HEK293 (cell line): ENCODE results near the gene EMSY.
A peak's percentile ranks its signal among the peaks of the same experiment; 100 is the strongest.

Source experiments
- CTCF ChIA-PET: fragments of 350-600 bp; formaldehyde crosslinking; extraction: SDS; loops from one replicate; lab custom pipeline; 2021; ENCODE audit warnings: antibody characterized with exemption; lab: Yijun Ruan, JAX
- POLR2A ChIA-PET: fragments of 300-600 bp; formaldehyde crosslinking; extraction: SDS; loops from one replicate; lab custom pipeline; 2020; ENCODE audit warnings: antibody characterized with exemption, inconsistent platforms; lab: Yijun Ruan, JAX
- H3K27ac ChIP-seq: fragments of 200-500 bp; sonication (Bioruptor generic); 2 replicates; pipeline ENCODE4 v1.5.1; 2014; ENCODE audit warnings: low read depth, low read length, control low read depth, inconsistent platforms; ENCODE audit errors: extremely low read depth
- H3K36me3 ChIP-seq, 2 experiments: fragments of 200-500 bp in 1 of 2; sonication (Bioruptor generic) in 1 of 2; 1 replicate in 1 of 2; 2 replicates in 1 of 2; pipeline ENCODE4 v1.5.1; 2014 to 2017; ENCODE audit warnings: inconsistent platforms in 2 of 2, low read length in 2 of 2; ENCODE audit not compliant: control insufficient read depth in 2 of 2, insufficient read depth in 1 of 2
- H3K4me1 ChIP-seq: fragments of 200-500 bp; sonication (Bioruptor generic); 2 replicates; pipeline ENCODE4 v1.5.1; 2014; ENCODE audit warnings: mild to moderate bottlenecking, low read length, inconsistent platforms; ENCODE audit not compliant: control insufficient read depth, insufficient read depth
- H3K4me3 ChIP-seq: 2 replicates; pipeline ENCODE4 v1.5.1; 2011; ENCODE audit warnings: low read depth, mild to moderate bottlenecking, control low read depth, low read length, moderate library complexity
- H3K9me3 ChIP-seq: fragments of 200-500 bp; sonication (Bioruptor generic); 2 replicates; pipeline ENCODE4 v1.5.1; 2014; ENCODE audit warnings: low read depth, low read length, inconsistent platforms; ENCODE audit not compliant: control insufficient read depth, insufficient read depth
- BCL11A ChIP-seq: fragments of 450-650 bp; formaldehyde crosslinking; IDR thresholded peaks from 2 replicates; pipeline ENCODE4 v1.5.1; 2016; ENCODE audit warnings: low read depth, missing biosample characterization, missing genetic modification characterization
- OSR2 ChIP-seq: fragments of 450-650 bp; formaldehyde crosslinking; IDR thresholded peaks from 2 replicates; pipeline ENCODE4 v1.5.1; 2016; ENCODE audit warnings: missing biosample characterization, missing genetic modification characterization
- REST ChIP-seq: fragments of 450-650 bp; formaldehyde crosslinking; IDR thresholded peaks from 2 replicates; pipeline ENCODE4 v1.5.1; 2016; ENCODE audit warnings: missing biosample characterization, missing genetic modification characterization
- SCRT1 ChIP-seq: fragments of 450-650 bp; formaldehyde crosslinking; IDR thresholded peaks from 2 replicates; pipeline ENCODE4 v1.5.1; 2016; ENCODE audit warnings: missing biosample characterization, missing genetic modification characterization, borderline replicate concordance
- SCRT2 ChIP-seq: fragments of 450-650 bp; formaldehyde crosslinking; IDR thresholded peaks from 2 replicates; pipeline ENCODE4 v1.5.1; 2016; ENCODE audit warnings: missing biosample characterization, missing genetic modification characterization
- SETDB1 ChIP-seq: IDR thresholded peaks from one replicate; pipeline ENCODE4 v1.6.1; 2017; ENCODE audit warnings: mild to moderate bottlenecking, low read length, moderate library complexity, mixed read lengths; ENCODE audit not compliant: insufficient read length
- ZBTB8A ChIP-seq: fragments of 450-650 bp; formaldehyde crosslinking; IDR thresholded peaks from 2 replicates; pipeline ENCODE4 v1.5.1; 2016; ENCODE audit warnings: missing biosample characterization, missing genetic modification characterization
- ZFP69B ChIP-seq: fragments of 450-650 bp; formaldehyde crosslinking; IDR thresholded peaks from 2 replicates; pipeline ENCODE4 v1.5.1; 2016; ENCODE audit warnings: missing biosample characterization, missing genetic modification characterization
- ZNF133 ChIP-seq: fragments of 450-650 bp; formaldehyde crosslinking; IDR thresholded peaks from 2 replicates; pipeline ENCODE4 v1.5.1; 2016; ENCODE audit warnings: missing biosample characterization, missing genetic modification characterization
- ZNF146 ChIP-seq: fragments of 450-650 bp; formaldehyde crosslinking; IDR thresholded peaks from 2 replicates; pipeline ENCODE4 v1.5.1; 2016; ENCODE audit warnings: missing biosample characterization, missing genetic modification characterization
- ZNF157 ChIP-seq: fragments of 450-650 bp; formaldehyde crosslinking; IDR thresholded peaks from 2 replicates; pipeline ENCODE4 v1.5.1; 2016; ENCODE audit warnings: missing biosample characterization, missing genetic modification characterization
- ZNF169 ChIP-seq: fragments of 450-650 bp; formaldehyde crosslinking; IDR thresholded peaks from 2 replicates; pipeline ENCODE4 v1.5.1; 2016; ENCODE audit warnings: missing biosample characterization, missing genetic modification characterization
- ZNF174 ChIP-seq: fragments of 450-650 bp; formaldehyde crosslinking; IDR thresholded peaks from 2 replicates; pipeline ENCODE4 v1.5.0; 2017; ENCODE audit warnings: missing biosample characterization, mild to moderate bottlenecking, missing genetic modification characterization
- ZNF184 ChIP-seq: fragments of 450-650 bp; IDR thresholded peaks from 2 replicates; pipeline ENCODE4 v1.5.1; 2018; ENCODE audit warnings: missing biosample characterization, mild to moderate bottlenecking, missing genetic modification characterization
- ZNF19 ChIP-seq: fragments of 450-650 bp; formaldehyde crosslinking; IDR thresholded peaks from 2 replicates; pipeline ENCODE4; 2016; ENCODE audit warnings: missing biosample characterization, missing genetic modification characterization, low read depth
- ZNF23 ChIP-seq: fragments of 450-650 bp; formaldehyde crosslinking; IDR thresholded peaks from 2 replicates; pipeline ENCODE4 v1.5.1; 2016; ENCODE audit warnings: missing biosample characterization, missing genetic modification characterization, borderline replicate concordance
- ZNF350 ChIP-seq: fragments of 450-650 bp; formaldehyde crosslinking; IDR thresholded peaks from 2 replicates; pipeline ENCODE4 v1.5.0; 2017; ENCODE audit warnings: missing biosample characterization, mild to moderate bottlenecking, missing genetic modification characterization
- ZNF501 ChIP-seq: fragments of 450-650 bp; formaldehyde crosslinking; IDR thresholded peaks from 2 replicates; pipeline ENCODE4 v1.5.1; 2016; ENCODE audit warnings: missing biosample characterization, missing genetic modification characterization
- ZNF514 ChIP-seq: fragments of 450-650 bp; formaldehyde crosslinking; IDR thresholded peaks from 2 replicates; pipeline ENCODE4 v1.5.1; 2016; ENCODE audit warnings: missing biosample characterization, missing genetic modification characterization
- ZNF558 ChIP-seq: fragments of 450-650 bp; formaldehyde crosslinking; IDR thresholded peaks from 2 replicates; pipeline ENCODE4 v1.5.1; 2016; ENCODE audit warnings: missing biosample characterization, missing genetic modification characterization
- ZNF664 ChIP-seq: fragments of 450-650 bp; formaldehyde crosslinking; IDR thresholded peaks from 2 replicates; pipeline ENCODE4 v1.5.1; 2016; ENCODE audit warnings: missing biosample characterization, missing genetic modification characterization
- ZNF701 ChIP-seq: fragments of 450-650 bp; formaldehyde crosslinking; IDR thresholded peaks from 2 replicates; pipeline ENCODE4 v1.5.1; 2016; ENCODE audit warnings: missing biosample characterization, missing genetic modification characterization
- ZNF792 ChIP-seq: fragments of 450-650 bp; formaldehyde crosslinking; IDR thresholded peaks from 2 replicates; pipeline ENCODE4 v1.5.1; 2016; ENCODE audit warnings: missing biosample characterization, missing genetic modification characterization
- TF ChIP-seq, protein P1 (sequence below): fragments of 450-650 bp; formaldehyde crosslinking; IDR thresholded peaks from 2 replicates; pipeline ENCODE4 v1.5.1; 2016; ENCODE audit warnings: missing biosample characterization, missing genetic modification characterization
- TF ChIP-seq, protein P2 (sequence below): fragments of 450-650 bp; formaldehyde crosslinking; IDR thresholded peaks from 2 replicates; pipeline ENCODE4 v1.5.1; 2016; ENCODE audit warnings: missing biosample characterization, missing genetic modification characterization

EMSY gene

GRCh38 chr11:76495019-76495418 lies 50.2 kb downstream of the EMSY start:
- no peak overlapping the region for H3K27ac ChIP-seq
- no peak for TF ChIP-seq ZNF558 (tag by site-specific recombination)
- no peak for TF ChIP-seq ZNF664 (tag by site-specific recombination)
- no peak for TF ChIP-seq ZNF23 (tag by site-specific recombination)
- TF ChIP-seq, protein P1, sequence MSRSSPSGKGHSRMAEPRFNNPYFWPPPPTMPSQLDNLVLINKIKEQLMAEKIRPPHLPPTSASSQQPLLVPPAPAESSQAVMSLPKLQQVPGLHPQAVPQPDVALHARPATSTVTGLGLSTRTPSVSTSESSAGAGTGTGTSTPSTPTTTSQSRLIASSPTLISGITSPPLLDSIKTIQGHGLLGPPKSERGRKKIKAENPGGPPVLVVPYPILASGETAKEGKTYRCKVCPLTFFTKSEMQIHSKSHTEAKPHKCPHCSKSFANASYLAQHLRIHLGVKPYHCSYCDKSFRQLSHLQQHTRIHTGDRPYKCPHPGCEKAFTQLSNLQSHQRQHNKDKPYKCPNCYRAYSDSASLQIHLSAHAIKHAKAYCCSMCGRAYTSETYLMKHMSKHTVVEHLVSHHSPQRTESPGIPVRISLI: no peak
- TF ChIP-seq, protein P2, sequence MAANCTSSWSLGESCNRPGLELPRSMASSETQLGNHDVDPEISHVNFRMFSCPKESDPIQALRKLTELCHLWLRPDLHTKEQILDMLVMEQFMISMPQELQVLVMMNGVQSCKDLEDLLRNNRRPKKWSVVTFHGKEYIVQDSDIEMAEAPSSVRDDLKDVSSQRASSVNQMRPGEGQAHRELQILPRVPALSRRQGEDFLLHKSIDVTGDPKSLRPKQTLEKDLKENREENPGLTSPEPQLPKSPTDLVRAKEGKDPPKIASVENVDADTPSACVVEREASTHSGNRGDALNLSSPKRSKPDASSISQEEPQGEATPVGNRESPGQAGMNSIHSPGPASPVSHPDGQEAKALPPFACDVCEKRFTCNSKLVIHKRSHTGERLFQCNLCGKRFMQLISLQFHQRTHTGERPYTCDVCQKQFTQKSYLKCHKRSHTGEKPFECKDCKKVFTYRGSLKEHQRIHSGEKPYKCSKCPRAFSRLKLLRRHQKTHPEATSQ (tag by site-specific recombination): no peak
- TF ChIP-seq BCL11A (tag by site-specific recombination): no peak
- TF ChIP-seq SCRT2: no peak
- TF ChIP-seq ZNF19 (tag by site-specific recombination): no peak
- no peak for TF ChIP-seq ZNF174 (tag by site-specific recombination)
- no peak for TF ChIP-seq ZBTB8A (tag by site-specific recombination)
- peaks cover 0 to 27% of the 10 kb centered on the region in 2 experiments; a peak in 2 of 3 replicates for H3K36me3 ChIP-seq
- no peak overlapping the region for H3K4me3 ChIP-seq
- no peaks in the 10 kb centered on the region for H3K4me1 ChIP-seq
- no peaks in the 10 kb centered on the region for H3K9me3 ChIP-seq
- ChIA-PET POLR2A (no interaction called here), CTCF (no interaction called here)

DNA sequence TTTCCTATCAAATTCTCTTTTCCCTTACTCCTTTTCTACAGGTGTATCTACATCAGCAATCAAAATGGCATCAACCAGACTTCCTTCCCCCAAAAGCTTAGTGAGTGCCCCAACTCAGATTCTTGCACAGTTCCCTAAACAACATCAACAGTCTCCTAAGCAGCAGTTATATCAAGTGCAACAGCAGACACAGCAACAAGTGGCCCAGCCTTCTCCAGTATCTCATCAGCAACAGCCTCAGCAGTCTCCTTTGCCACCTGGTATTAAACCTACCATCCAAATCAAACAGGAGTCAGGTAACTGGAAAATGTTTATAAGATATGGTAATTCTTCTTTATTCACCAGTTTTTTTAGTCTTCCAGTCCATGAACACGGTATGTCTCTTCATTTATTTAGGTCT lies 51.4 kb downstream of the EMSY start:
- Histone ChIP-seq H3K4me1 (no peaks in the 10 kb centered on the region), H3K9me3 (no peaks in the 10 kb centered on the region)

DNA sequence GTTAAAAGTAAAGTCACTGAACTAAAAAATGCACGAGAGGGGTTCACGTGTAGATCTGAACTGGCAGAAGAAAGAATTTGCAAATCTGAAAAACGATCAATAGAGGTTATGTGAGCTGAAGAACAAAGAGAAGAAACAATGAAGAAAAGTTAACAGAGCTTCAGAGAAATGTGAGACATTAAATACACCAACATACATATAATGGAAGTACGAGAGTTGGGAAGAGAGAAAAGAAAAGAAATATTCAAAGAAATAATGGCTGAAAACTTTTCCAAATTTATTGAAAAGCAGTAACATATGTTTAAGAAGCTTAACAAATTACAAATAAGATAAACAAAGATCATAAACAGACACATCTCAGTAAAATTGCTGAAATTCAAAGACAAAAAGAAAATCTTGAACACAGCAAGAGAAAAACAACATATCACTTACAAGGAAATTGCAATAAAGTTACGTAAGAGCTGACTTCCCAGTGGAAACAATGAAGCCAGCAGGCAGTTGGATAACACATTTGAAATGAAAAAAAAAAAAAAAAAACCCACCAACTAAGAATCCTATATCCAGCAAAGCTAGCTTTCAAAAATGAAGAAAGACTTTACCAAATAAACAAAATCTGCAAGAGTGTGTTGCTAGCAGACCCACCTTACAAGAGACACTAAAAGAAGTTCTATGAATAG lies 56.8 kb downstream of the EMSY start:
- ChIA-PET CTCF (no interaction called here), POLR2A (no interaction called here)
- H3K4me3 ChIP-seq: no peak overlapping the region
- H3K36me3 ChIP-seq: peaks cover 0 to 13% of the 10 kb centered on the region in 2 experiments
- TF ChIP-seq SETDB1 (peak; percentile 84), ZNF146 (no peak), ZFP69B (no peak), ZNF133 (tag by site-specific recombination) (peak; percentile 60)
- no peak overlapping the region for H3K27ac ChIP-seq
- no peaks in the 10 kb centered on the region for H3K4me1 ChIP-seq
- no peaks in the 10 kb centered on the region for H3K9me3 ChIP-seq

More for the DNA sequence above, 51.4 kb downstream of the EMSY start:
- ChIA-PET POLR2A (no interaction called here), CTCF (interaction anchor here (0.7 kb wide), 1 partner anchor 184 kb away, joined by 3 read pairs; no protein-coding TSS in a partner anchor)
- Histone ChIP-seq H3K27ac (no peak overlapping the region), H3K36me3 (peaks cover 0 to 34% of the 10 kb centered on the region in 2 experiments), H3K4me3 (no peak overlapping the region)
- peak; percentile 91 for TF ChIP-seq SCRT2
- TF ChIP-seq SCRT1 (tag by site-specific recombination): peak; percentile 54; the same call in 1 of the 2 replicates
- TF ChIP-seq OSR2 (tag by site-specific recombination): no peak

GRCh38 chr11:76506833-76507232 lies 62.0 kb downstream of the EMSY start:
- Histone ChIP-seq H3K9me3 (no peaks in the 10 kb centered on the region), H3K4me3 (no peak overlapping the region), H3K36me3 (peaks cover 0 to 2% of the 10 kb centered on the region in 2 experiments; a peak in 1 of 3 replicates), H3K27ac (no peak overlapping the region), H3K4me1 (no peaks in the 10 kb centered on the region)
- CTCF ChIA-PET: no interaction called here
- POLR2A ChIA-PET: no interaction called here
- TF ChIP-seq ZNF169 (no peak), ZNF157 (no peak), ZNF792 (tag by site-specific recombination) (no peak), ZNF701 (tag by site-specific recombination) (no peak), ZNF501 (tag by site-specific recombination) (no peak), REST (tag by site-specific recombination) (no peak), ZNF350 (tag by site-specific recombination) (no peak), ZNF184 (tag by site-specific recombination) (no peak), ZNF514 (tag by site-specific recombination) (no peak)
